HEK293 (cell line): ENCODE measurements around the gene PPFIA2.

Experiments
- CTCF ChIP-seq: fragments of 450-650 bp; formaldehyde crosslinking; IDR thresholded peaks from 2 replicates; pipeline ENCODE4 v1.5.1; 2016; ENCODE audit warnings: missing biosample characterization, missing genetic modification characterization
- ELK4 ChIP-seq: IDR thresholded peaks from 2 replicates; pipeline ENCODE4 v1.6.1; 2011; ENCODE audit warnings: mild to moderate bottlenecking, low read depth, low read length, borderline replicate concordance
- ZNF148 ChIP-seq: fragments of 450-650 bp; formaldehyde crosslinking; IDR thresholded peaks from 2 replicates; pipeline ENCODE4 v1.5.0; 2017; ENCODE audit warnings: missing biosample characterization, missing genetic modification characterization, borderline replicate concordance

GRCh38 chr12:81539279-81539678 lies 219.9 kb downstream of the PPFIA2 start:
- no peak for TF ChIP-seq CTCF (tag by site-specific recombination)
- TF ChIP-seq ELK4, result no peak
- TF ChIP-seq ZNF148 (tag by site-specific recombination), result no peak
